G401.6 (cell line): ENCODE results near the gene HOXB6.
A peak's percentile ranks its signal among the peaks of the same experiment; 100 is the strongest.

Experiments
- FAIRE-seq: peaks from 2 replicates; lab custom pipeline; 2012; peaks lifted over from hg19 to GRCh38; lab: Jason Lieb, UNC

The HOXB6 gene

GRCh38 chr17:48593840-48594537, 10.8 kb downstream of the HOXB6 start:
- FAIRE-seq = peak; percentile 95

GRCh38 chr17:48593126-48593829, 11.5 kb downstream of the HOXB6 start, which contains the start of gene HOXB5:
TSS of gene HOXB5 (minus strand) at chr17:48593779. CDS start at chr17:48593682, 97 bp downstream.
- FAIRE-seq = no peak

- no peak for FAIRE-seq
Measured at GRCh38 chr17:48592577-48592976, 12.2 kb downstream of the HOXB6 start.

GRCh38 chr17:48592057-48592514, 12.7 kb downstream of the HOXB6 start:
- no peak for FAIRE-seq

- no peak for FAIRE-seq
Measured at GRCh38 chr17:48591255-48592056, 13.3 kb downstream of the HOXB6 start.

GRCh38 chr17:48590607-48591161, 14.1 kb downstream of the HOXB6 start:
- no peak for FAIRE-seq

- peak; percentile 97 for FAIRE-seq
Measured at GRCh38 chr17:48589831-48590606, 14.8 kb downstream of the HOXB6 start, which contains the start of gene HOXB3. TSS of gene HOXB3 (minus strand) at chr17:48590241. CDS start at chr17:48552474, 37,767 bp downstream.

GRCh38 chr17:48589060-48589830, 15.5 kb downstream of the HOXB6 start:
- FAIRE-seq = no peak

GRCh38 chr17:48588528-48588927, 16.3 kb downstream of the HOXB6 start:
- FAIRE-seq = no peak

GRCh38 chr17:48588074-48588415, 16.7 kb downstream of the HOXB6 start:
- no peak for FAIRE-seq

GRCh38 chr17:48587276-48588073, 17.3 kb downstream of the HOXB6 start:
- FAIRE-seq = peak; percentile 64

GRCh38 chr17:48586355-48587258, 18.2 kb downstream of the HOXB6 start:
- no peak for FAIRE-seq

GRCh38 chr17:48584223-48584741, 20.5 kb downstream of the HOXB6 start:
- no peak for FAIRE-seq

GRCh38 chr17:48583708-48584222, 21.0 kb downstream of the HOXB6 start:
- peak; percentile 46 for FAIRE-seq

- FAIRE-seq = no peak
Measured at GRCh38 chr17:48582750-48583069, 22.1 kb downstream of the HOXB6 start.

- peak; percentile 27 for FAIRE-seq
Measured at GRCh38 chr17:48579760-48580554, 24.8 kb downstream of the HOXB6 start.

GRCh38 chr17:48579471-48579759, 25.4 kb downstream of the HOXB6 start:
- peak; percentile 11 for FAIRE-seq
